Body of pancreas (tissue), 4 donors: Measurements from ENCODE around the gene ZNF644. TPM values are rescaled to one million over a fixed set of nuclear protein-coding genes. Genes with fewer than 3 reads are reported as not detected.

Source experiments
- ATAC-seq: fragments of 150-250 bp; one replicate; pipeline ENCODE4 v1.9.1; 2016
- DNase-seq, 4 donors: peaks; one replicate each; pipeline ENCODE4 v3.0.0-alpha.2; 2019
- H3K27ac ChIP-seq, 4 donors: fragments of 200-600 bp; sonication (generic); 1 replicate in 3 of 4; 2 replicates in 1 of 4; pipeline versions ENCODE4 v1.5.1 to v1.6.1; 2016 to 2019; ENCODE audit warnings: mild to moderate bottlenecking in 1 of 4, mixed read lengths in 1 of 4, moderate library complexity in 1 of 4
- H3K27me3 ChIP-seq, 2 donors: fragments of 200-600 bp; sonication (generic); one replicate each; pipeline ENCODE4 v1.6.0; 2016; ENCODE audit warnings: mild to moderate bottlenecking in 1 of 2
- H3K36me3 ChIP-seq, 2 donors: fragments of 200-600 bp; sonication (generic); replicated peaks in 1 of 2; 2 replicates each; pipeline ENCODE4 v1.5.1; 2016; ENCODE audit warnings: low read depth in 2 of 2; ENCODE audit not compliant: insufficient read depth in 1 of 2
- H3K4me1 ChIP-seq: fragments of 200-600 bp; sonication (generic); one replicate; pipeline ENCODE4 v1.6.0; 2016
- H3K4me3 ChIP-seq, 2 donors: fragments of 200-600 bp; sonication (generic); 1 replicate in 1 of 2; 2 replicates in 1 of 2; pipeline ENCODE4 v1.5.1; 2016 to 2019
- H3K9me3 ChIP-seq, 3 donors: fragments of 200-600 bp; sonication (generic); 1 replicate in 2 of 3; 2 replicates in 1 of 3; pipeline ENCODE4 v1.5.1; 2016
- CTCF ChIP-seq, 7 experiments: fragments of 450-650 bp in 4 of 7; fragments of 200-600 bp in 3 of 7; sonication (generic) in 3 of 7; IDR thresholded peaks; one replicate each; pipeline ENCODE4 v1.5.1; 2016 to 2019; ENCODE audit warnings: antibody characterized with exemption in 7 of 7
- POLR2A ChIP-seq, 3 donors: fragments of 450-650 bp; IDR thresholded peaks; one replicate each; pipeline ENCODE4 v1.6.1; 2016; ENCODE audit warnings: antibody characterized with exemption in 3 of 3, mild to moderate bottlenecking in 2 of 3
- WGBS, 2 donors: methylation state at CpG; one replicate each; pipeline ENCODE4 v1.1.5; 2017; 5-methylcytosine and 5-hydroxymethylcytosine counted together
- intact Hi-C: fragments of 100-400 bp; cut with DNase I; formaldehyde crosslinking; loops from one replicate; pipeline ENCODE4 v1.15.1; 2023
- total RNA-seq, 2 donors: library from RNA; depleted of rRNA; stranded (reverse); fragments of >200 nt; gene quantifications; one replicate each; pipeline ENCODE4 v1.1.0, GENCODE V29; 2016

The ZNF644 gene
- total RNA-seq, 2 donors from 2014 or later: 41.0 to 47.1 TPM

GRCh38 chr1:91031081-91031480, 9.2 kb upstream of the ZNF644 start:
- no peak overlapping the region for H3K27ac ChIP-seq
- no peaks in the 10 kb centered on the region for H3K4me1 ChIP-seq
- no peaks in the 10 kb centered on the region for H3K27me3 ChIP-seq
- intact Hi-C loops: no loop called here
- TF ChIP-seq POLR2A (IDR thresholded peaks at IDR 0.05): no peak
- TF ChIP-seq CTCF (IDR thresholded peaks at IDR 0.05): no peak
- no peak for DNase-seq
- H3K9me3 ChIP-seq: no peaks in the 10 kb centered on the region
- H3K4me3 ChIP-seq: no peak overlapping the region
- ATAC-seq: no peak
- H3K36me3 ChIP-seq: no peaks in the 10 kb centered on the region
- 77 to 91% methylated on average over 1 of the region's 1 CpG for WGBS, 2 donors

- ATAC-seq (no peak), DNase-seq (no peak)
- Histone ChIP-seq H3K4me1 (peaks cover 7% of the 10 kb centered on the region), H3K27ac (no peak overlapping the region), H3K9me3 (no peaks in the 10 kb centered on the region), H3K4me3 (no peak overlapping the region), H3K36me3 (no peaks in the 10 kb centered on the region), H3K27me3 (no peaks in the 10 kb centered on the region)
- peak in 3 of 7 experiments; percentile 9 to 28 (median 24) for TF ChIP-seq CTCF (IDR thresholded peaks at IDR 0.05)
- no peak for TF ChIP-seq POLR2A (IDR thresholded peaks at IDR 0.05)
- WGBS, 2 donors: 54 to 84% methylated on average over 1 of the region's 1 CpG
- intact Hi-C loops: no loop called here
These were observed 4.9 kb upstream of the ZNF644 start for GRCh38 chr1:91026777-91027176.

GRCh38 chr1:91026320-91026719, 4.5 kb upstream of the ZNF644 start:
- H3K27ac ChIP-seq: no peak overlapping the region
- H3K36me3 ChIP-seq: no peaks in the 10 kb centered on the region
- 19 to 33% methylated on average over 4 of the region's 4 CpGs for WGBS, 2 donors
- no peak overlapping the region for H3K4me3 ChIP-seq
- TF ChIP-seq CTCF (IDR thresholded peaks at IDR 0.05): no peak
- TF ChIP-seq POLR2A (IDR thresholded peaks at IDR 0.05): no peak
- H3K4me1 ChIP-seq: peaks cover 7% of the 10 kb centered on the region
- DNase-seq (no peak), ATAC-seq (no peak)
- H3K27me3 ChIP-seq: no peaks in the 10 kb centered on the region
- H3K9me3 ChIP-seq: no peaks in the 10 kb centered on the region
- intact Hi-C loops: no loop called here

GRCh38 chr1:91024481-91025119, 2.8 kb upstream of the ZNF644 start:
- Histone ChIP-seq H3K27ac (no peak overlapping the region), H3K9me3 (no peaks in the 10 kb centered on the region), H3K4me1 (peaks cover 19% of the 10 kb centered on the region), H3K36me3 (no peaks in the 10 kb centered on the region), H3K27me3 (no peaks in the 10 kb centered on the region), H3K4me3 (no peak overlapping the region)
- ATAC-seq (no peak), DNase-seq (no peak)
- intact Hi-C loops: no loop called here
- TF ChIP-seq POLR2A (IDR thresholded peaks at IDR 0.05) (no peak), CTCF (IDR thresholded peaks at IDR 0.05) (no peak)
- 73 to 81% methylated on average over 3 of the region's 3 CpGs for WGBS, 2 donors

- intact Hi-C loops: no loop called here
- peak overlapping the region; percentile 97 to 100 (median 99) for H3K27ac ChIP-seq
- H3K9me3 ChIP-seq: no peaks in the 10 kb centered on the region
- TF ChIP-seq CTCF (IDR thresholded peaks at IDR 0.05) (no peak), POLR2A (IDR thresholded peaks at IDR 0.05) (no peak)
- no peaks in the 10 kb centered on the region for H3K27me3 ChIP-seq
- no peak for ATAC-seq
- WGBS, 2 donors: 41 to 43% methylated on average over 6 of the region's 6 CpGs
- H3K4me1 ChIP-seq: peaks cover 36% of the 10 kb centered on the region
- no peaks in the 10 kb centered on the region for H3K36me3 ChIP-seq
- no peak overlapping the region for H3K4me3 ChIP-seq
- DNase-seq: no peak
These were observed 689 bp upstream of the ZNF644 start for GRCh38 chr1:91022518-91022929.
